T-cell (primary cell): ENCODE results near the gene RHOBTB3. TPM values are rescaled to one million over a fixed set of nuclear protein-coding genes. Genes with fewer than 3 reads are reported as not detected.

Experiments
- ATAC-seq, 4 experiments: fragments of 200-7000 bp in 3 of 4; fragments of 150-1000 bp in 1 of 4; cut with Tn5 transposase; replicated peaks in 1 of 4; 1 replicate in 3 of 4; 2 replicates in 1 of 4; pipeline ENCODE4 v1.10.0; 2021; ENCODE audit warnings: moderate library complexity in 3 of 4, mild to moderate bottlenecking in 2 of 4, moderate number of reproducible peaks in 1 of 4
- CTCF ChIA-PET, 2 donors: fragments of 300-600 bp; sonication (Branson Sonifier 250); formaldehyde crosslinking; loops; one replicate each; lab custom pipeline; 2022; ENCODE audit warnings: antibody characterized with exemption in 2 of 2; lab: Charles Lee
- POLR2A ChIA-PET, 2 donors: fragments of 300-600 bp; sonication (Branson Sonifier 250); formaldehyde crosslinking; loops; one replicate each; lab custom pipeline; 2022; ENCODE audit warnings: antibody characterized with exemption in 2 of 2; lab: Charles Lee
- DNase-seq, 35 experiments: peaks; one replicate each; pipeline versions ENCODE4 v3.0.0 to v3.0.0-alpha.2; 2013 to 2023
- H3K27ac ChIP-seq: one replicate; pipeline ENCODE4 v1.5.1; 2013; ENCODE audit warnings: low read length
- H3K27me3 ChIP-seq, 2 experiments: replicated peaks in 1 of 2; 1 replicate in 1 of 2; 2 replicates in 1 of 2; pipeline versions ENCODE4 v1.6.1 to v1.7.0; 2013; ENCODE audit warnings: low read length in 1 of 2, mixed read lengths in 1 of 2; ENCODE audit not compliant: control insufficient read depth in 2 of 2, insufficient read depth in 2 of 2; ENCODE audit errors: extremely low read depth in 1 of 2
- H3K36me3 ChIP-seq, 2 donors: 1 replicate in 1 of 2; 2 replicates in 1 of 2; pipeline versions ENCODE4 v1.6.1 to v1.7.0; 2013; ENCODE audit warnings: low read length in 1 of 2; ENCODE audit not compliant: control insufficient read depth in 2 of 2, insufficient read depth in 1 of 2; ENCODE audit errors: extremely low read depth in 1 of 2
- H3K4me1 ChIP-seq, 2 experiments: 1 replicate in 1 of 2; 2 replicates in 1 of 2; pipeline versions ENCODE4 v1.6.1 to v1.7.0; 2013; ENCODE audit warnings: low read length in 2 of 2, mixed read lengths in 1 of 2; ENCODE audit not compliant: insufficient read depth in 2 of 2, control insufficient read depth in 1 of 2; ENCODE audit errors: extremely low read depth in 1 of 2
- H3K4me3 ChIP-seq, 2 donors: 1 replicate in 1 of 2; 2 replicates in 1 of 2; pipeline versions ENCODE4 v1.5.1 to v1.7.0; 2013; ENCODE audit warnings: mild to moderate bottlenecking in 2 of 2, low read length in 1 of 2, moderate library complexity in 1 of 2; ENCODE audit not compliant: control insufficient read depth in 1 of 2; ENCODE audit errors: extremely low read depth in 1 of 2
- H3K9me3 ChIP-seq: 2 replicates; pipeline ENCODE4 v1.7.0; 2013
- H3K27ac Mint-ChIP-seq, 2 donors: one replicate each; pipeline ENCODE4 v1.8.0; 2020 to 2021; ENCODE audit warnings: mild to moderate bottlenecking in 2 of 2, mixed read lengths in 2 of 2
- H3K27me3 Mint-ChIP-seq, 2 donors: one replicate each; pipeline ENCODE4 v1.8.0; 2021 to 2022; ENCODE audit warnings: mixed read lengths in 2 of 2
- H3K36me3 Mint-ChIP-seq: one replicate; pipeline ENCODE4 v1.8.0; 2021; ENCODE audit warnings: mixed read lengths
- H3K4me1 Mint-ChIP-seq, 3 donors: one replicate each; pipeline ENCODE4 v1.8.0; 2020 to 2022; ENCODE audit warnings: mixed read lengths in 3 of 3, mild to moderate bottlenecking in 1 of 3
- H3K4me3 Mint-ChIP-seq, 3 donors: one replicate each; pipeline ENCODE4 v1.8.0; 2020 to 2022; ENCODE audit warnings: mild to moderate bottlenecking in 3 of 3, mixed read lengths in 3 of 3, moderate library complexity in 3 of 3
- H3K9me3 Mint-ChIP-seq, 3 donors: one replicate each; pipeline ENCODE4 v1.8.0; 2020 to 2022; ENCODE audit warnings: mixed read lengths in 3 of 3
- WGBS: methylation state at CpG from one replicate; pipeline ENCODE4 v1.1.5; 2013; ENCODE audit warnings: missing lambda C conversion rate; ENCODE audit not compliant: insufficient coverage; 5-methylcytosine and 5-hydroxymethylcytosine counted together
- total RNA-seq, 35 experiments: library from RNA in 6 of 35; stranded (reverse) in 6 of 35; fragments of 120-200 nt in 1 of 35; gene quantifications; one replicate each; pipeline versions ENCODE4 v1.2.1 to v1.2.4 and lab custom pipeline; 2013 to 2026

The RHOBTB3 gene
- total RNA-seq, 5 donors from 2014 or later (not counting 1 experiment from before 2014, with no cell fraction given): 2.6 to 4.8 (median 3.6) TPM

DNA sequence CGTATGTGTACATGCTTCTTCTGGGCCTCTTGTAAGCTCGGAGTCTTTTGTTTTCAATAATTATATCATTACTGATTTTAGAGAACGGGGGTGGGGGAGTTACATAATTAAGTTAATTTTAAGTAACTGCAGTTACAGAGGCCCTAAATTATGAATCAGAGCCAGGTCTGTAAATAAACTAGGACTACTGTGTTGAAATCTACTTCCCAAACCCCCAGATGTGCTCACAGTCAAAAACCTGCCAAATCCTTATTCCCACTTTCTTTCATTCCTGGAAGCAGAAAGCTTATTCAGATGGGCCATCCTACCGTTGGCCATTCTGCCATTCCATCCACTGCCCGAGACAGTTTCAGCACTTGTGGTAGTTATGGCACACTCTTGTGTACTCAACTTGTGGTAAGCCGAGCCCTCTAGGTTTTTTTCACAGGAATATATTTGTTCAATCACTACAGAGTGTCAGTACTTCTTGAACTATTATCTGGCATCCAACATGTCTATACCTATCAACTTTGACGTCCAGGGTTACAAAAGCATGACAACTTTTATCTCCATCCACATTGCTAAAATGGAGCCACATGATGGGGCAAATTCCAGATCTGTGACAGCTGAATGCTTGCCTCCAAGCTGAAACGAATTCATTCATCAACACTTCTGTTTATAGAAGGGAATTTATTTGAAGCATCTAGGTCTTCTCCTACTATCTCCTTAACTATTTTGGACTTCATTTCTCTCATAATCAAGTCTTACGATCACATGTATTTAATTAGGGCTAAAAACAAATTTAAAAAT lies 53.6 kb downstream of the RHOBTB3 start:
- ATAC-seq: no peak
- Histone ChIP-seq H3K4me1 (peaks cover 0 to under 1% of the 10 kb centered on the region in 2 experiments), H3K27me3 (no peaks in the 10 kb centered on the region), H3K4me3 (no peak overlapping the region), H3K9me3 (no peaks in the 10 kb centered on the region), H3K36me3 (no peaks in the 10 kb centered on the region), H3K27ac (no peak overlapping the region)
- Mint-ChIP-seq H3K9me3 (no peaks in the 10 kb centered on the region), H3K36me3 (no peaks in the 10 kb centered on the region), H3K4me1 (peaks cover 7 to 16% (median 9%) of the 10 kb centered on the region in 3 donors), H3K27me3 (no peaks in the 10 kb centered on the region), H3K4me3 (no peak overlapping the region), H3K27ac (no peak overlapping the region)
- 94% methylated on average over 3 of the region's 9 CpGs for WGBS
- CTCF ChIA-PET: interaction anchor here (0.6 to 2.1 kb wide), 10 partner anchors 8 to 191 kb away, joined by 3 to 12 read pairs (median 4); no protein-coding TSS in a partner anchor
- DNase-seq: no peak
- POLR2A ChIA-PET: interaction anchor here (0.6 to 0.7 kb wide), 2 partner anchors 60 to 1154 kb away, joined by 3 to 6 read pairs; no protein-coding TSS in a partner anchor

DNA sequence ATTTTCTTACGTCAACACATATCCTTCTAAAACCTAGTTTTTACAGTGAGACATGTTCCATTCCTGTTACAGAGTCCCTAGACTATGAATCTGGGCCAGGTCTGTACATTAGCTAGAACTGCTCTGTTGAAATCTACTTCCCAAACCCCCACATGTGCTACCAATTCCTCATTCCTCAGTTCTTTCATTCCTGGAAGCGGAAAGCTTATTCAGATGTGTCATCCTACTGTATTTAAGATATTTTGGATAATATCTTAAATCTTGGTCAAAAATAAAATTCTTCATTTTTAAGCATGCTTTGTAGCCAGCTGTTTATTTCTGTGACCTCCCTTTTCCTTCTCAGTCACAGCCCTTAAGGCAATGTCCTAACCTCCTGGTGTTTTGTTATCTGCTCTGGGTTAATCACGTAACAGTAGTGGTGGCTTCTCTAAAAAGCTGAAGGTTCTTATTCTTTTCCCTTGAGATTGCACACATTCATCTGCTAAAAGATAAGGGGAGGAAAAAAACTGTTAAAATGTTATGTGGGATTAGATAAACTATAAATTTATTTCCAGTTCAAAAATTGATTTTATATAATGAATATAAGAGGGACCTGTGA lies 55.8 kb downstream of the RHOBTB3 start:
- H3K9me3 ChIP-seq: no peaks in the 10 kb centered on the region
- no peak for ATAC-seq
- CTCF ChIA-PET: interaction anchor here (0.6 to 1.2 kb wide), 9 partner anchors 8 to 815 kb away, joined by 3 to 4 read pairs (median 3); no protein-coding TSS in a partner anchor

DNA sequence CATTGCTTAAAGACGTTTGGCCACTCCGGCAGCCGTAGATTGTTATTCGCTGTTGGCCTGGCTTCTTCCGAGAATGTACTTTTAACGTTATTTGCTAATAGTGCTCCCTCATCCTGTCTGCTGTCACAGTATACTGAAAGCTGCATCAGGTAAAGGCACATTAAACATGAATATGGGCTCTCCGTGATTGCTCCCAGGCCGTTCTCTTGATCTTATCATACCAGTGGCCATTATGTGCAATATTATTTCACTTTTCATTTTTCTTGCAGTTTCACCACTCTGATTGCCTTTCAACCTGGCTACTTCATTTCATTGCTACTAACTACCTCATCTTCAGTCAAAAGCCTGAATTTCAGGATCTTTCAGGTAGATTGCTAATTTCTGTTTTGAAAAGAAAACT lies 57.4 kb downstream of the RHOBTB3 start:
- no peak overlapping the region for H3K4me3 Mint-ChIP-seq
- no peak for DNase-seq
- no peaks in the 10 kb centered on the region for H3K36me3 ChIP-seq

More for the DNA sequence above, 55.8 kb downstream of the RHOBTB3 start:
- Mint-ChIP-seq H3K9me3 (no peaks in the 10 kb centered on the region), H3K27me3 (no peaks in the 10 kb centered on the region), H3K4me1 (peaks cover 5 to 9% (median 7%) of the 10 kb centered on the region in 3 donors), H3K27ac (no peak overlapping the region), H3K4me3 (no peak overlapping the region), H3K36me3 (no peaks in the 10 kb centered on the region)
- WGBS: no CpG with 5 or more reads among the region's 3 CpGs
- no peaks in the 10 kb centered on the region for H3K27me3 ChIP-seq
- H3K4me3 ChIP-seq: no peak overlapping the region
- H3K36me3 ChIP-seq: no peaks in the 10 kb centered on the region
- POLR2A ChIA-PET: interaction anchor here (0.6 kb wide), 2 partner anchors 20 to 33 kb away, joined by 6 to 8 read pairs; no protein-coding TSS in a partner anchor
- no peak for DNase-seq
- no peak overlapping the region for H3K27ac ChIP-seq
- H3K4me1 ChIP-seq: no peaks in the 10 kb centered on the region

DNA sequence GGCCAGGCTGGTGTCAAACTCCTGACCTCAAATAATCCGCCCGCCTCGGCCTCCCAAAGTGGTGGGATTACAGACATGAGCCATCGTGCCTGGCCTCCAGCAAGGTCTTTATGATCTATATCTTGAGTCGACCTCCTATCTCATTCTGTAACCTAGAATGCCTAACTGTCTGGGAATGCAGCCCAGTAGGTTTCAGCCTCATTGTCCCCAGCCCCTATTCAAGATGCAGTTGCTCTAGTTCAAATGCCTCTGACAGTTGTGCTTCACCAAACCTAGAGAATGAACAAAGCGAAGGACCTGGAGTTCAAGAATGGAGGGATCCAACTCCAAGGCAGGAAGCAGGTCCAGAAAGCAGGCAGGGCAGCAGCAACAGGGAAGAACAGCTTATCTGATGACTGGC lies 60.6 kb downstream of the RHOBTB3 start:
- no peaks in the 10 kb centered on the region for H3K27me3 ChIP-seq
- ChIA-PET POLR2A (no interaction called here), CTCF (interaction anchor here (0.6 to 3.4 kb wide), 4 partner anchors 10 to 57 kb away, joined by 3 to 21 read pairs (median 6); no protein-coding TSS in a partner anchor)
- no peak overlapping the region for H3K4me3 ChIP-seq
- H3K27me3 Mint-ChIP-seq: no peaks in the 10 kb centered on the region
- no peaks in the 10 kb centered on the region for H3K36me3 Mint-ChIP-seq
- no peak overlapping the region for H3K27ac ChIP-seq
- H3K36me3 ChIP-seq: no peaks in the 10 kb centered on the region
- H3K9me3 Mint-ChIP-seq: no peaks in the 10 kb centered on the region
- ATAC-seq (no peak), DNase-seq (no peak)
- no peaks in the 10 kb centered on the region for H3K4me1 ChIP-seq
- H3K27ac Mint-ChIP-seq: no peak overlapping the region
- no peak overlapping the region for H3K4me3 Mint-ChIP-seq
- no peaks in the 10 kb centered on the region for H3K4me1 Mint-ChIP-seq
- WGBS: 76% methylated on average over 3 of the region's 6 CpGs
- H3K9me3 ChIP-seq: no peaks in the 10 kb centered on the region

More for the DNA sequence above, 57.4 kb downstream of the RHOBTB3 start:
- ChIA-PET CTCF (interaction anchor here in 1 of 2 donors (0.6 kb wide), 1 partner anchor 758 kb away, joined by 4 read pairs; no protein-coding TSS in a partner anchor), POLR2A (no interaction called here)
- H3K27me3 ChIP-seq: no peaks in the 10 kb centered on the region
- H3K9me3 Mint-ChIP-seq: no peaks in the 10 kb centered on the region
- H3K27ac ChIP-seq: no peak overlapping the region
- H3K9me3 ChIP-seq: no peaks in the 10 kb centered on the region
- H3K4me3 ChIP-seq: no peak overlapping the region
- no peak for ATAC-seq
- no peaks in the 10 kb centered on the region for H3K4me1 ChIP-seq
- no peak overlapping the region for H3K27ac Mint-ChIP-seq
- H3K27me3 Mint-ChIP-seq: no peaks in the 10 kb centered on the region
- peaks cover 5 to 9% (median 7%) of the 10 kb centered on the region in 3 donors for H3K4me1 Mint-ChIP-seq
- no peaks in the 10 kb centered on the region for H3K36me3 Mint-ChIP-seq
- 94% methylated on average over 7 of the region's 8 CpGs for WGBS

DNA sequence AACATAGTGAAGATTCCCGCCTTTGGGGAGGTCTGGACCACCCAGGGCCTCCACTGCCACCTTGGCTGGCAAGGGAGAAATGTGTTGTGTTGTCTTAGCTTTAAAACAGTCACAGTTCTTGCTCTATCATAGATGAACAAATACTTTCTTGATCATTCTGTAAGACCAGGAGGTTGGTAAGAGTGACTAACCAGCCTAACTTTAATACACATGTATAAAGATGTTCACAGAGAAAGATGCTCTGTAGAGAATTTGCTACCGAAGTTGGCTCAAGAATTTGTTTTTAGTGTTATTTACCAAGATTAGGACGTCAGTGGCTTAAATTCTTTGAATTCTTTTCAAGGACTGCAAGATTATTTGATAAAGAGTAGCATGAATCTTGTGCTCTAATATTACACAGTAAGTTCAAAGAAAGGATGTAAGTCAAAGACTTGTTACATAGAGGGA lies 63.0 kb downstream of the RHOBTB3 start:
- Histone ChIP-seq H3K4me3 (no peak overlapping the region), H3K27me3 (no peaks in the 10 kb centered on the region), H3K36me3 (no peaks in the 10 kb centered on the region), H3K4me1 (no peaks in the 10 kb centered on the region), H3K9me3 (no peaks in the 10 kb centered on the region), H3K27ac (no peak overlapping the region)
- Mint-ChIP-seq H3K4me1 (no peaks in the 10 kb centered on the region), H3K4me3 (no peak overlapping the region), H3K36me3 (peaks cover 5% of the 10 kb centered on the region), H3K9me3 (no peaks in the 10 kb centered on the region), H3K27ac (no peak overlapping the region), H3K27me3 (no peaks in the 10 kb centered on the region)
- WGBS: no CpG with 5 or more reads among the region's 3 CpGs
- ChIA-PET CTCF (interaction anchor here (0.7 to 3.4 kb wide), 2 partner anchors 13 to 123 kb away, joined by 3 to 21 read pairs; no protein-coding TSS in a partner anchor), POLR2A (no interaction called here)
- ATAC-seq: no peak
- no peak for DNase-seq

DNA sequence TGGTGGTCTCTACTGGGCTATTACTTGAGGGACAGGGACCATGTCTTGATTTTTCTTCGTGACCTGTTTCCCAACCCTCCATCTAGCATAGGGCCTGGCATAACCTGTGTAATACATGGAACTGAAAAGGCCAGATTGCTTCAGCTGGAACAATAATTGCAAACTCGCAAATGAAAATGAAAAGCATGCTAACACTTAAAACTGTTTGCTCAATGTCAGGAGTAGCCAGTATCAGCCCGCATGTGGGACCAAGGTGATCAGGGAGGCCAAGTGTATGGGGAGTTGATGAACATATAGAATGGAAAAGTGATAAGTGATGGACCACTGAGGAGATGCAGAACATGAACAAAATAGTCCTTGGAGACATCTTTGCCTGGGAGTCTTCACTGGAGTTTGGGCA lies 66.2 kb downstream of the RHOBTB3 start:
- no peaks in the 10 kb centered on the region for H3K9me3 Mint-ChIP-seq
- WGBS: 95% methylated on average over 2 of the region's 3 CpGs
- DNase-seq (no peak), ATAC-seq (no peak)
- Histone ChIP-seq H3K27ac (no peak overlapping the region), H3K4me1 (no peaks in the 10 kb centered on the region), H3K9me3 (no peaks in the 10 kb centered on the region), H3K4me3 (no peak overlapping the region), H3K36me3 (no peaks in the 10 kb centered on the region), H3K27me3 (no peaks in the 10 kb centered on the region)
- CTCF ChIA-PET: interaction anchor here (1.3 to 2.1 kb wide), 2 partner anchors 16 to 39 kb away, joined by 3 to 8 read pairs; no protein-coding TSS in a partner anchor
- no peak overlapping the region for H3K4me3 Mint-ChIP-seq
- H3K4me1 Mint-ChIP-seq: no peaks in the 10 kb centered on the region
- POLR2A ChIA-PET: no interaction called here
- H3K27me3 Mint-ChIP-seq: no peaks in the 10 kb centered on the region
- H3K27ac Mint-ChIP-seq: no peak overlapping the region
- H3K36me3 Mint-ChIP-seq: peaks cover 5% of the 10 kb centered on the region
